Measurements from ENCODE around the gene BAZ2B.
"Not testable (repeated sequence)": the region's sequence is repeated elsewhere in the genome, so short reads cannot be mapped to it uniquely, and the experiment has no call there.

BAZ2B gene

GRCh38 chr2:159538801-159539200 is 77.5 kb downstream of the BAZ2B start:
- DNase-seq (ENCODE audit: low read depth in 3 of 3, low spot score in 1 of 3) = no peak

DNA sequence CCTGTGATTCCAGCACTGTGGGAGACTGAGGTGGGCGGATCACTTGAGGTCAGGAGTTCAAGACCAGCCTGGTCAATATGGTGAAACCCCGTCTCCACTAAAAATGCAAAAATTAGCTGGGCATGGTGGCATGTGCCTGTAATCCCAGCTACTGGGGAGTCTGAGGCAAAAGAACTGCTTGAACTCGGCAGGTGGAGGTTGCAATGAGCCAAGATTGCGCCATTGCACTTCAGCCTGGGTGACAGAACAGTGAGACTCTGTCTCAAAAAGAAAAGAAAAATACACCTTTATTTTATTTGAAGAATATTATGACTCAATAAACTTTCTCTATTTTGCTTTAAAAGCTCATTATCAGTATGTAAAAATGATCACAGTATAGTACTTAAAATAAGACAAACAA is 81.1 kb downstream of the BAZ2B start:
- not testable (repeated sequence) for DNase-seq (ENCODE audit: low read depth in 3 of 3, low spot score in 1 of 3)

GRCh38 chr2:159531475-159531874 is 84.9 kb downstream of the BAZ2B start:
- no peak for DNase-seq (ENCODE audit: low read depth in 3 of 3, low spot score in 1 of 3)

DNA sequence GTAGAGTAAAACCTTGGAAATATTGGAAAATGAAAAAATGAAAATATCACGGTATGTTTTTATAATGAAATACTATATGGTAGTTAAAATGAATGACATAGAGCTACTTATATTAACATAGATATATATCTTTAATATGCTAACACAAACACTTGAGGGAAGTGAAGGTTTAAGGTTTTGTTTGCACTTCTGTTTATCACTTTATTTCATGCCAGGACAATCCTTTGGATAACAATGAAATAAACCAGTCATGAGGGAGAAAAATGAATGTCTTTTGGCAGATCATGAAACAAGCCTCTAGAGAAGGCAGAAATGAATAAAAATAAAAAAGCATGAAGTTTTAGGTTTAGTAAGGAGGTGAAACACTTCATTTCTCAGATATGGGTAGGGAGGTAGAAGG is 89.9 kb downstream of the BAZ2B start:
- DNase-seq (ENCODE audit: low read depth in 3 of 3, low spot score in 1 of 3) = no peak

DNA sequence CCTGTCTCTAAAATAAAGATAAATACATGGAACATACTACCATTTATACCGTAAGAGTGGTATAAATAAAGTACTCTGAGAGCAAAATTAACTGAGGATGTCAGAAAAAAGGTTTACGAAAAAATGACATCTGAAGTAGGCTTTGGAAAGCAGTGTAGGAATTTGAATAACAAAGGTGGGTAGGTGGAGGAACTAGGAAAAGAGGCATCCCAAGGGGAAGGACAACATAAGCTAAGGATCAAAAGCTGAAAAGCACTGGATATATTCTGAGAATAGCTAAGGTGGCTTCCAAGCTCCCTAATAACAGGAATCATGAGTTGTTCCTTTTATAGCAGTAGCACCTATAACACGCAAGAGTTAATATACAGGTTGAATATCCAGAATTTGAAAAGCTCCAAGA is 91.3 kb downstream of the BAZ2B start:
- no peak for DNase-seq (ENCODE audit: low read depth in 3 of 3, low spot score in 1 of 3)

DNA sequence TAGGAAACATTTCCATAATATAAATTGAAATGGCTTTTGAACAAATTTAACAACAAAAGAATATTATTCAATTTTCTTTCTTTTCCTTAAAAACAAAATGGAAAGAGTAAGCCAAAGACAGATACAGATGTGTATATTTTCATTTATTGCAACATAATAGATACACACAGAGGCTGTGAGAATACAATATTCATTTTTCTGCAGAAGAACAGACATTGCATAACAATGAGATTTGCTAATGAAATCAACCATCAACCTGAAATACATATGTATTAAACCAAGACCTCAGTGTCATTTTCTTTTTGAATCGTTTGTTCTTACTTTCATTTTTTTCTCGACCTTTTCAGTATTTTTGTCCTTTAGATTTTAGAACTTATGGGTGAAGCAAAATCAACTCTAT is 95.1 kb downstream of the BAZ2B start:
- DNase-seq (ENCODE audit: low read depth in 3 of 3, low spot score in 1 of 3) = no peak

DNA sequence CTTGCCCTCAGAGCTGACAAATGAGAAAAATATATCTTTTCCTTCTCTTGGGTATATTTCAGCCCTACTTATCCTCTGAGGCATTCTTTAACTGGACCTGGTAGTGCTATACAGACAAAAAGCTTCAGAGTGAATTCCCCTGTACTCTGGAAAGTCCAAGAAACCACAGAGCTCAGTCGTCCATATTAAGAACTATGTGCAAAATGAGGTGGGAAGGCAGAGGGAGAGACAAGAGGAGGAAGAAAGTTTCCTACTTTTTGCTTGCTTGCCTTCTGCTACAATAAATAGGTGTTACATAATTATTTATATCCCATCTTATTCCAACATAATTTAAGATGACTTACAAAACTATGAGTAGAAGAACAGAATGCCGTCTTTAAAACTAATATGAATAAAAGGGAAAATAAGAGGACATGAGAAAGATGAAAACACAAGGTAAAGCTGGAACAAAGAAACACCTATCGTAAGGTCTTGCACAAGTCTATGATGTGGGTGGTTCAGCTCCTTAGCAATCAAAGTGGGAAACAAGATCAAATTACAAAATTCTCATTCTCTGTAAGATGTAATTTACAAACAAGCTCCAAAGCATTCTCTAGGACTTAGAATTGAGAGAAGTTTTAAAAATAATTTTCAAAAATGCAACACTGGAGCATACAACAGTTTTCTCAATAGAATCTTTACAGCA is 97.9 kb downstream of the BAZ2B start:
- DNase-seq (ENCODE audit: low read depth in 3 of 3, low spot score in 1 of 3) = no peak

GRCh38 chr2:159516241-159516758 is 100.0 kb downstream of the BAZ2B start:
- DNase-seq (ENCODE audit: low read depth in 3 of 3, low spot score in 1 of 3) = no peak

- DNase-seq (ENCODE audit: low read depth in 3 of 3, low spot score in 1 of 3) = no peak
These were observed 100.9 kb downstream of the BAZ2B start for GRCh38 chr2:159515441-159515840.

DNA sequence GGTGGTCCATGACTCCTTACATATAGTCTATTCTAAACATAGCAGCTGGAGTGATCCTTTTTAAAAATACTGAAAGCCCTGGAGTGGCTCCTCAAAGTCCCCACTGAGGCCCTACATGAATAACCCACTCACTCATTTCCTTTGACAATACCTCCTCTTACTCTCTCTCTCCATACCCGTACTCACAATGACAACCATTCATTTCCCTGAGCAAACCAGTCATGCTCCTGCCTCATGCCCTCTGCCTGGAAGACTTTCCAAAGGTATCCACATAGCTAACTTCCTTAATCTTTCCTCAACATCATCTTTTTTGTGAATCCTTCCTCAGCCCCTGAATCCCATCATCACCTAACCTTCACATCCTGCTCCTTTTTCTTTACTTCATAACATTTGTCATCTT is 102.6 kb downstream of the BAZ2B start:
- DNase-seq (ENCODE audit: low read depth in 3 of 3, low spot score in 1 of 3) = no peak

GRCh38 chr2:159508140-159508539 is 108.2 kb downstream of the BAZ2B start:
- DNase-seq (ENCODE audit: low read depth in 3 of 3, low spot score in 1 of 3) = no peak

DNA sequence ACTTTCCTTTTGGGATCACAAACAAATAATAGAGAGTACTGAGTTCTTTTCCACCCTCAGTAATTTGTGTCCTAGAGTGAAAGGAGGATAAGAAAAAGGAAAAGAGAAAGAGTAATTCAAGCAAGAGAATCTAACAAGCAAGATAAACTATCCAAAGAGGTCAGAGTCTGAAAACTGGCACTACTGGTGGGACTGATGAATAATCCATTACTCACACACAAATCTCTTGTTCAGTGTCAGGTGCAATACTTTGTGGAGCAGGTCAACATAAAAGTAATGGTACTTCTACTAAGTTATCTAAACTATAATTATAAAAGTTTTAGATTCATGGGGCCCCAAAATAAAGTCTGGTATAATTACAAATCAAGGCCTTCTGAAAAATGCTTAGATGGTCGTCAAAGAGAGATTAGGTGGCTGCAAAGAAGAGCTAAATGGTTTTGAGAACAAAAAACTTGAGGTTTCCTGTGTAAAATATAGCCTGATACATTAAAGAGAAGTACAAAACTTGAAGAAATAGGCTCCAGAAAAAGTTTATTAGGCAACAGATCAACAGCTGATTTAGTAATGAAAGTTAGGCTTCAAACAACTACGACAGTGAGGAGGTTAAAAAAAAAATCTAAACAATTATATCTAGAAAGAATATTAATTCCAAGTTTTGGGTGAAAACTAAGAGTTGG is 109.4 kb downstream of the BAZ2B start:
- DNase-seq (ENCODE audit: low read depth in 3 of 3, low spot score in 1 of 3) = no peak

GRCh38 chr2:159506202-159506601 is 110.1 kb downstream of the BAZ2B start:
- no peak for DNase-seq (ENCODE audit: low read depth in 3 of 3, low spot score in 1 of 3)

GRCh38 chr2:159505196-159505595 is 111.2 kb downstream of the BAZ2B start:
- DNase-seq (ENCODE audit: low read depth in 3 of 3, low spot score in 1 of 3) = no peak

- no peak for DNase-seq (ENCODE audit: low read depth in 3 of 3, low spot score in 1 of 3)
These were observed 114.6 kb downstream of the BAZ2B start for GRCh38 chr2:159501743-159502142.

DNA sequence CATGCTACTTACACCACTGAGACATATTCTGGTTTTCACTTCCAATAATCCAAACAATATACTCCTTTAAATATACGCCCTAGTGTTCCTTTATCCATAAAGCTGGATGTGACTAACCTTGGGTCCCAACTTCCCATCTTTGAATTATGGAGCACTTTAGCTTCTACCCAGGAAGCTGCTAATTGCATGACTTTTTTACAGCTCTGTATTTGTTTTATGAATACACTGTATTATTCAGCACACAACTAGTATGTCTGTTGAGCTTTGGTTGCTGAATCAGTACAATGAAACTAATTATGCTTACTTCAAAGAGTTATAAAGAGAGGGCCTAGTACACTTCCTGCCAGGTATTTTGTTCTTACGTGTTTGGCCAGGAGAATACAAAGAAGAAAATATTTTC is 118.5 kb downstream of the BAZ2B start:
- no peak for DNase-seq (ENCODE audit: low read depth in 3 of 3, low spot score in 1 of 3)

GRCh38 chr2:159497256-159497655 is 119.1 kb downstream of the BAZ2B start:
- DNase-seq (ENCODE audit: low read depth in 3 of 3, low spot score in 1 of 3) = no peak

GRCh38 chr2:159489476-159489875 is 126.9 kb downstream of the BAZ2B start:
- DNase-seq (ENCODE audit: low read depth in 3 of 3, low spot score in 1 of 3) = no peak

GRCh38 chr2:159484532-159484931 is 131.8 kb downstream of the BAZ2B start:
- no peak for DNase-seq (ENCODE audit: low read depth in 3 of 3, low spot score in 1 of 3)

- DNase-seq (ENCODE audit: low read depth in 3 of 3, low spot score in 1 of 3) = no peak
These were observed 140.0 kb downstream of the BAZ2B start for GRCh38 chr2:159476329-159476728.

- DNase-seq (ENCODE audit: low read depth in 3 of 3, low spot score in 1 of 3) = no peak
These were observed 140.6 kb downstream of the BAZ2B start for GRCh38 chr2:159475793-159476192.

DNA sequence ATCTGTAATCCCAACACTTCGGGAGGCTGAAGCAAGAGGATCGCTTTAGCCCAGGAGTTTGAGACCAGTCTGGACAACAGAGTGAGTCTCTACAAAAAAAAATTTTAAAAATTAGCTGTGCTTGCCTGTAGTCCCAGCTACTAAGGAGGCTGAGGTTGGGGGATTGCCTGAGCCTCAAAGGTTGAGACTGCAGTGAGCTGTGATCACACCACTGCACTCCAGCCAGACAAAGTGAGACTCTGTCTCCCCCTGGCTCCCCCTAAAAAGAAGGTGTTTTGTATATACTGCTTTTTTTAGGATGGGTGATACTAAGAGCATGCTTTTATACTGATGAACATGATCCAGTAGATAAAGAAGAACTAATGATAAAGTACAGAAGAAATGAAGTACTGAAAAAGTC is 145.0 kb downstream of the BAZ2B start:
- DNase-seq (ENCODE audit: low read depth in 3 of 3, low spot score in 1 of 3) = no peak

DNA sequence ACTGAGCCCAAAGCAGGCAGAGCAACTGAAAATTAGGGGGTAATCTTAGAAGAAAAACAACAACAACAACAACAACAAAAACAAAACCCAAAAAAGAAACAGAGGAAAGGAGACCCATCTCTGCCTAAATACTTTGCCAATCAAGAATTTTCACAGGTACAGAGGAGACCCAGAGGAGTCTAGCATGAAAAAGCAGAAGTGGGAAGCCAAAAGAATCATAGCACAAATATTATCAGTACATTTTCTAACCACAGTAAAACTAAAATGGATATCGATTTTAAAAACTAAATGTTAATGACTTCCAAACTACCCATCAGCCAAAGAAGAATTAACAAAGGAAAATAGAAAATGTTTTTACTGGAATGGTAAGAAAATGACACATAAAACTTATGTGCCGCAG is 148.1 kb downstream of the BAZ2B start:
- DNase-seq (ENCODE audit: low read depth in 3 of 3, low spot score in 1 of 3) = no peak
